ENCODE results near the gene PODXL2.

DNA sequence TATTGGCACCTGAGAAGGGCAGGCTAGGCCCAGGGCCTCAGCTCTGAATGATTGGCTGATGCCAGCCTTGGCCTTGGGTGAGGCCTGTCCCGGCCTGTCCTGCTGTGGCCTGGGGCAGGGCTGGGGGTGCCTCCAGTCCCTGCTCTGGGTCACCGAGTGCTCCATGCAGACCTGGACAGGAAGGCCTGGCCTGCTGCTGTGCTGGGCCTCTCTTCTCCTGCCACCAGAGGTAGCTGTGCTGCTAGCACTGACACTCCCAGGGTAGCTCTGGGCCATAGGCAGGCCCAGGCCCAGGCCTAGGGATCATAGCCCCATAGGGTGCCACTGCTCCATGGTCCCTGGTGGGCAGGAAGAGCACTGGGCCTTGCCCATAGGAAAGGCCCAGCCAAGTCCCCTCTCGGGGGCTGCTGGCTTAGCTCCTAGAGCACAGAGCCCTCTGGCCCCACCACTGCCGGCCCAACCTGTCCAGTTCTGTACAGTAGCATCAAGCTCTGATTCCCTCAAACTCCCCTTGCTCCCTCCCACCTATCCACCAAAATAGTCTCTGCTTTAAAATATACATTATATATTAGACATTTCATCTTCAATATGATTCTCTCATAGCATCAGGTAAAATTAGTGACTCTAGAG is 62.0 kb downstream of the PODXL2 start:
- peak; percentile 48 for TF ChIP-seq CTCF (conservative IDR thresholded peaks at IDR 0.05; ENCODE audit: low read depth, low read length)
- no peak for TF ChIP-seq EZH2 (IDR thresholded peaks at IDR 0.05; ENCODE audit: borderline replicate concordance, low read depth, low read length, poor library complexity, severe bottlenecking)

Measured in A673 (cell line).